GM12872 (cell line): ENCODE data around the gene GPR156.
A peak's percentile ranks its signal among the peaks of the same experiment; 100 is the strongest.

Experiments used
- TF ChIP-seq, protein P1 (sequence below): IDR thresholded peaks from 3 replicates; pipeline ENCODE4 v1.5.1; 2011; ENCODE audit warnings: low read depth, mild to moderate bottlenecking, low read length, moderate library complexity; ENCODE audit not compliant: insufficient read depth

GPR156 gene

GRCh38 chr3:120193554-120193953 lies 91.5 kb downstream of the GPR156 start:
- TF ChIP-seq, protein P1, sequence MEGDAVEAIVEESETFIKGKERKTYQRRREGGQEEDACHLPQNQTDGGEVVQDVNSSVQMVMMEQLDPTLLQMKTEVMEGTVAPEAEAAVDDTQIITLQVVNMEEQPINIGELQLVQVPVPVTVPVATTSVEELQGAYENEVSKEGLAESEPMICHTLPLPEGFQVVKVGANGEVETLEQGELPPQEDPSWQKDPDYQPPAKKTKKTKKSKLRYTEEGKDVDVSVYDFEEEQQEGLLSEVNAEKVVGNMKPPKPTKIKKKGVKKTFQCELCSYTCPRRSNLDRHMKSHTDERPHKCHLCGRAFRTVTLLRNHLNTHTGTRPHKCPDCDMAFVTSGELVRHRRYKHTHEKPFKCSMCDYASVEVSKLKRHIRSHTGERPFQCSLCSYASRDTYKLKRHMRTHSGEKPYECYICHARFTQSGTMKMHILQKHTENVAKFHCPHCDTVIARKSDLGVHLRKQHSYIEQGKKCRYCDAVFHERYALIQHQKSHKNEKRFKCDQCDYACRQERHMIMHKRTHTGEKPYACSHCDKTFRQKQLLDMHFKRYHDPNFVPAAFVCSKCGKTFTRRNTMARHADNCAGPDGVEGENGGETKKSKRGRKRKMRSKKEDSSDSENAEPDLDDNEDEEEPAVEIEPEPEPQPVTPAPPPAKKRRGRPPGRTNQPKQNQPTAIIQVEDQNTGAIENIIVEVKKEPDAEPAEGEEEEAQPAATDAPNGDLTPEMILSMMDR = no peak

GRCh38 chr3:120192579-120192978 lies 92.4 kb downstream of the GPR156 start:
- TF ChIP-seq, protein P1 = no peak

- TF ChIP-seq, protein P1 = no peak
Observed at GRCh38 chr3:120192159-120192558, 92.9 kb downstream of the GPR156 start.

DNA sequence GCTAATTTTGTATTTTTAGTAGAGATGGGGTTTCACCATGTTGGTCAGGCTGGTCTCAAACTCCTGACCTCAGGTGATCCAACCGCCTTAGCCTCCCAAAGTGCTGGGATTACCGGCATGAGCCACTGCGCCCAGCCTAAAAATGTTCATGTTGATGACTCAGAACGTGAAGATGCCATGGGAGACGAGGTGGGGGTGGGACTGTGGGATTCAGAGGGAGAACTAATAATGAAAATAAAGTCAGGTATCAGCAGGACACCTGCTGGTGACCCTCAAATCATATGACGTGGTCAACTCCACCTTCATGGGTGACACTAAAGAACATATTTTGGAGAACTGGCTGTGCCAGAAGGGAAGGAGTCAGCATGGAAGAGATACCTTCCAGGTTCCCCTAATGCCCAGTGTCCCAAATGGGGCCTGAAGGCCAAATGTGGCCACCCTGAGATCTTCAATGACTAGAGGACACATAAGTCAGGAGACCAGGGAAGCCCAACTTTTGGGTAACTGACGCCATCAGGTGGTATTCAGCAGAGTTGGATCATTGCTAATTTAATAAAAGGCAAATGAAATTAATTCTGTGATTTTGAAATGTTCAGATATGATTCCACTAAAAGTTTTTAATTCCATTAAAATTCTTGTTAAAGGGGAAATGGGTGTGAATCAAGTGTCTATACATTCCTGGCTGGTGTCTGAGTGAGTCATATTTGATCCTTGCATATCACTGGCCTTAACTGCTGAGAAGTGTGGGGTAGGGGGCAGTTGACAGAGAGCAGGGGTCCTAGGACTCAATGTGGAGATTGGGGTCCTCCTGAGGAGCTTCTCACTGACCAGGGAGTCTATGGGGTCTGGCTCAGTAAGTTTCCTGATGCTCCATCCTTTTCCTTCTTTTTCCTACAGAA lies 102.2 kb downstream of the GPR156 start:
- TF ChIP-seq, protein P1 = no peak

GRCh38 chr3:120181632-120182031 lies 103.4 kb downstream of the GPR156 start:
- TF ChIP-seq, protein P1 = 0 out of 3 replicates have a peak, but pooled peaks have one; percentile 14

GRCh38 chr3:120180731-120181412 lies 104.2 kb downstream of the GPR156 start:
- TF ChIP-seq, protein P1 = no peak

GRCh38 chr3:120177707-120178306 lies 107.2 kb downstream of the GPR156 start:
- TF ChIP-seq, protein P1 = 0 out of 3 replicates have a peak, but pooled peaks have one; percentile 11
